ENCODE data around the gene ATP6V0C.

ATP6V0C gene

GRCh38 chr16:2507665-2508064, 6.1 kb upstream of the ATP6V0C start:
- TF ChIP-seq CTCF (conservative IDR thresholded peaks at IDR 0.05; ENCODE audit: low read depth, low read length): no peak
- DNase-seq (ENCODE audit: low read depth): no peak
- H3K4me3 ChIP-seq (ENCODE audit: low read length): no peak overlapping the region

GRCh38 chr16:2508722-2509400, 4.9 kb upstream of the ATP6V0C start:
- DNase-seq (ENCODE audit: low read depth): no peak
- no peak for TF ChIP-seq CTCF (conservative IDR thresholded peaks at IDR 0.05; ENCODE audit: low read depth, low read length)
- no peak overlapping the region for H3K4me3 ChIP-seq (ENCODE audit: low read length)

- H3K4me3 ChIP-seq (ENCODE audit: low read length): no peak overlapping the region
- no peak for DNase-seq (ENCODE audit: low read depth)
- no peak for TF ChIP-seq CTCF (conservative IDR thresholded peaks at IDR 0.05; ENCODE audit: low read depth, low read length)
Observed at GRCh38 chr16:2511128-2511800, 2.5 kb upstream of the ATP6V0C start.

- no peak for DNase-seq (ENCODE audit: low read depth)
- H3K4me3 ChIP-seq (ENCODE audit: low read length): no peak overlapping the region
- TF ChIP-seq CTCF (conservative IDR thresholded peaks at IDR 0.05; ENCODE audit: low read depth, low read length): no peak
Observed at GRCh38 chr16:2511996-2512734, 1.6 kb upstream of the ATP6V0C start.

- peak overlapping the region; percentile 37 for H3K4me3 ChIP-seq (ENCODE audit: low read length)
- TF ChIP-seq CTCF (conservative IDR thresholded peaks at IDR 0.05; ENCODE audit: low read depth, low read length): peak; percentile 12
- DNase-seq (ENCODE audit: low read depth): no peak
Observed at GRCh38 chr16:2512735-2513404, 882 bp upstream of the ATP6V0C start.

GRCh38 chr16:2514333-2515179, 804 bp downstream of the ATP6V0C start:
- H3K4me3 ChIP-seq (ENCODE audit: low read length): peak overlapping the region; percentile 91
- DNase-seq (ENCODE audit: low read depth): no peak
- TF ChIP-seq CTCF (conservative IDR thresholded peaks at IDR 0.05; ENCODE audit: low read depth, low read length): no peak
